MCF 10A (cell line): Measurements from ENCODE around the gene PARVB. TPM values are rescaled to one million over a fixed set of nuclear protein-coding genes. Genes with fewer than 3 reads are reported as not detected.

Experiments used
- BruUV-seq: library from RNA; stranded (reverse); fragments of 400-500 nt; replicated peaks from 2 replicates; lab custom pipeline; 2021; lab: Mats Ljungman, UMichigan
- CTCF ChIA-PET: fragments of 300-600 bp; sonication (Branson Sonifier 250); formaldehyde crosslinking; extraction: SDS; loops from one replicate; lab custom pipeline; 2021; ENCODE audit warnings: antibody characterized with exemption, inconsistent platforms; lab: Yijun Ruan, JAX
- POLR2A ChIA-PET: fragments of 300-600, 350-650 bp; sonication (Branson Sonifier 250); formaldehyde crosslinking; extraction: SDS; loops from one replicate; lab custom pipeline; 2020; ENCODE audit warnings: antibody characterized with exemption, inconsistent platforms; lab: Yijun Ruan, JAX
- DNase-seq: peaks from one replicate; pipeline ENCODE4 v3.0.0-alpha.2; 2018; ENCODE audit not compliant: unreplicated experiment
- H3K27ac Mint-ChIP-seq: one replicate; pipeline ENCODE4 v1.8.0; 2022; ENCODE audit warnings: mild to moderate bottlenecking, low read depth, mixed read lengths; ENCODE audit not compliant: unreplicated experiment
- H3K27me3 Mint-ChIP-seq: one replicate; pipeline ENCODE4 v1.8.0; 2022; ENCODE audit warnings: mixed read lengths; ENCODE audit not compliant: insufficient read depth, unreplicated experiment
- H3K36me3 Mint-ChIP-seq: one replicate; pipeline ENCODE4 v1.8.0; 2022; ENCODE audit warnings: mild to moderate bottlenecking, moderate library complexity, mixed read lengths; ENCODE audit not compliant: insufficient read depth, unreplicated experiment
- H3K4me1 Mint-ChIP-seq: one replicate; pipeline ENCODE4 v1.8.0; 2022; ENCODE audit warnings: mixed read lengths; ENCODE audit not compliant: insufficient read depth, unreplicated experiment
- H3K4me3 Mint-ChIP-seq: one replicate; pipeline ENCODE4 v1.8.0; 2022; ENCODE audit warnings: mild to moderate bottlenecking, moderate library complexity, mixed read lengths; ENCODE audit not compliant: unreplicated experiment
- H3K9me3 Mint-ChIP-seq: one replicate; pipeline ENCODE4 v1.8.0; 2022; ENCODE audit warnings: mixed read lengths; ENCODE audit not compliant: unreplicated experiment
- intact Hi-C: fragments of 100-400 bp; cut with micrococcal nuclease; formaldehyde crosslinking; loops from 2 replicates; pipeline ENCODE4 v1.14.1; 2022
- total RNA-seq: library from RNA; stranded (reverse); gene quantifications from 2 replicates; pipeline ENCODE4 v1.2.3, GENCODE V29; 2022
- TF ChIP-seq, protein P1 (sequence below): fragments of 200-600 bp; IDR thresholded peaks from one replicate; pipeline ENCODE4 v1.8.0; 2022; ENCODE audit warnings: antibody characterized with exemption, mild to moderate bottlenecking; ENCODE audit not compliant: unreplicated experiment

Gene PARVB
- total RNA-seq, 1 experiment from 2014 or later: 26.0 TPM

DNA sequence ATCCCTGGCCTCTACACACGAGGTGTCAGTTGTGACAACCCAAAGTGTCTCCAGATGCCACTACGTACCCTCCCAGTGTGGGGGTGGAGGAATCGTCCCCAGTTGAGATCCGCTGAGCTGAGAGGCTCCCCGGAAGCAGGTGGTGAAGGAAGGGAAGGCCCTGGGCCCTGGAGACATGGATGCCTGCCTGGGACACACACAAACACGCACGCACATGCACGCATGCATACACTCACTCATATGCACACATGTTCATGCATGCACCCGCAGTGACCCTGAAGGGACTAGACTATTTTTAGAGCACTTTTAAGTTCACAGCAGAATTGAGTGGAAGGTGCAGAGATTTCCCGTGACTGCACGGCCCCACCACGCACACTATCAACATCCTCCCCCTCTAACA lies 50.9 kb downstream of the PARVB start:
- TF ChIP-seq, protein P1, sequence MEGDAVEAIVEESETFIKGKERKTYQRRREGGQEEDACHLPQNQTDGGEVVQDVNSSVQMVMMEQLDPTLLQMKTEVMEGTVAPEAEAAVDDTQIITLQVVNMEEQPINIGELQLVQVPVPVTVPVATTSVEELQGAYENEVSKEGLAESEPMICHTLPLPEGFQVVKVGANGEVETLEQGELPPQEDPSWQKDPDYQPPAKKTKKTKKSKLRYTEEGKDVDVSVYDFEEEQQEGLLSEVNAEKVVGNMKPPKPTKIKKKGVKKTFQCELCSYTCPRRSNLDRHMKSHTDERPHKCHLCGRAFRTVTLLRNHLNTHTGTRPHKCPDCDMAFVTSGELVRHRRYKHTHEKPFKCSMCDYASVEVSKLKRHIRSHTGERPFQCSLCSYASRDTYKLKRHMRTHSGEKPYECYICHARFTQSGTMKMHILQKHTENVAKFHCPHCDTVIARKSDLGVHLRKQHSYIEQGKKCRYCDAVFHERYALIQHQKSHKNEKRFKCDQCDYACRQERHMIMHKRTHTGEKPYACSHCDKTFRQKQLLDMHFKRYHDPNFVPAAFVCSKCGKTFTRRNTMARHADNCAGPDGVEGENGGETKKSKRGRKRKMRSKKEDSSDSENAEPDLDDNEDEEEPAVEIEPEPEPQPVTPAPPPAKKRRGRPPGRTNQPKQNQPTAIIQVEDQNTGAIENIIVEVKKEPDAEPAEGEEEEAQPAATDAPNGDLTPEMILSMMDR: no peak
- no peak overlapping the region for H3K4me3 Mint-ChIP-seq
- POLR2A ChIA-PET: no interaction called here
- intact Hi-C loops: no loop called here
- H3K27ac Mint-ChIP-seq: no peak overlapping the region
- no TSS peak for BruUV-seq
- H3K9me3 Mint-ChIP-seq: no peaks in the 10 kb centered on the region
- no peaks in the 10 kb centered on the region for H3K36me3 Mint-ChIP-seq
- CTCF ChIA-PET: interaction anchor here (0.7 to 1.8 kb wide), 3 partner anchors 11 to 550 kb away, joined by 3 to 7 read pairs (median 7); no protein-coding TSS in a partner anchor
- H3K27me3 Mint-ChIP-seq: no peaks in the 10 kb centered on the region
- no peaks in the 10 kb centered on the region for H3K4me1 Mint-ChIP-seq
- DNase-seq: no peak

DNA sequence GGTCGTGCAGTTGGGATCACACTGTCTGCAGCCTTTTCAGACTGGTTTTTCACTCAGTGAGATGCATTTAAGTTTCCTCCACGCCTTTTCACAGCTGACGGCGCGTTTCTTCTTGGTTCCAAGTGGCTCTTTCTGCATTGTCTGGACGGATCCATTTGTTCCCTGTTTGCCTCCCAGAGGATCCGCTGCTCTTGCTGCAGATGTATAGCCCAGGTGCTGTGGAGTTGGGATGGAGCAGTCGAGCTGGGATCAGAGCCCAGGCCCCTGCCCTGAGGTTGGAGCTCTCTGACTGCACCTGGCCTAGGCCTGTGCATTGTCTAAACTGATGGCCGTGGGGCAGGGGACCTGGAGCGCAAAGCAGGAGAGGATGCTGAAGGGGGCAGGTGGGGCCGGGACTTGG lies 51.6 kb downstream of the PARVB start:
- H3K9me3 Mint-ChIP-seq: no peaks in the 10 kb centered on the region
- no peak for DNase-seq
- BruUV-seq: no TSS peak
- H3K36me3 Mint-ChIP-seq: no peaks in the 10 kb centered on the region
- intact Hi-C loops: no loop called here
- TF ChIP-seq, protein P1: no peak
- POLR2A ChIA-PET: no interaction called here
- H3K27ac Mint-ChIP-seq: no peak overlapping the region
- H3K4me1 Mint-ChIP-seq: no peaks in the 10 kb centered on the region
- CTCF ChIA-PET: interaction anchor here (1.6 to 1.8 kb wide), 2 partner anchors 11 to 83 kb away, joined by 5 to 7 read pairs; no protein-coding TSS in a partner anchor
- H3K27me3 Mint-ChIP-seq: no peaks in the 10 kb centered on the region
- H3K4me3 Mint-ChIP-seq: no peak overlapping the region

- no peak overlapping the region for H3K27ac Mint-ChIP-seq
- H3K27me3 Mint-ChIP-seq: no peaks in the 10 kb centered on the region
- CTCF ChIA-PET: interaction anchor here (0.6 to 1.6 kb wide), 3 partner anchors 9 to 103 kb away, joined by 4 to 6 read pairs (median 5); no protein-coding TSS in a partner anchor
- H3K36me3 Mint-ChIP-seq: no peaks in the 10 kb centered on the region
- H3K9me3 Mint-ChIP-seq: no peaks in the 10 kb centered on the region
- TF ChIP-seq, protein P1: no peak
- POLR2A ChIA-PET: no interaction called here
- DNase-seq: no peak
- no peak overlapping the region for H3K4me3 Mint-ChIP-seq
- no peaks in the 10 kb centered on the region for H3K4me1 Mint-ChIP-seq
- BruUV-seq: no TSS peak
- intact Hi-C loops: no loop called here
Measured at GRCh38 chr22:44076825-44077224, 52.7 kb downstream of the PARVB start.

- Mint-ChIP-seq H3K27me3 (no peaks in the 10 kb centered on the region), H3K36me3 (no peaks in the 10 kb centered on the region), H3K9me3 (no peaks in the 10 kb centered on the region), H3K4me1 (peaks cover 8% of the 10 kb centered on the region), H3K27ac (no peak overlapping the region), H3K4me3 (no peak overlapping the region)
- TF ChIP-seq, protein P1: peak; percentile 77
- no TSS peak for BruUV-seq
- intact Hi-C loops: loop anchor here (1.0 to 10.0 kb wide), 3 partner anchors 46 to 545 kb away; no protein-coding TSS in a partner anchor
- ChIA-PET CTCF (interaction anchor here (0.5 to 7.9 kb wide), 31 partner anchors 10 to 732 kb away, joined by 3 to 170 read pairs (median 4); no protein-coding TSS in a partner anchor), POLR2A (interaction anchor here (0.5 kb wide), 1 partner anchor 573 kb away, joined by 3 read pairs; no protein-coding TSS in a partner anchor)
- DNase-seq: peak; percentile 68
Measured at GRCh38 chr22:44080936-44081861, 57.1 kb downstream of the PARVB start.
